GM19324 (cell line): ENCODE data around the gene ASIC4.

ENCODE experiments used
- ATAC-seq: cut with Tn5 transposase; IDR thresholded peaks from one replicate; pipeline ENCODE4 v1.9.1; 2021; ENCODE audit warnings: mild to moderate bottlenecking, moderate library complexity; ENCODE audit not compliant: unreplicated experiment, low FRiP score

Gene ASIC4

DNA sequence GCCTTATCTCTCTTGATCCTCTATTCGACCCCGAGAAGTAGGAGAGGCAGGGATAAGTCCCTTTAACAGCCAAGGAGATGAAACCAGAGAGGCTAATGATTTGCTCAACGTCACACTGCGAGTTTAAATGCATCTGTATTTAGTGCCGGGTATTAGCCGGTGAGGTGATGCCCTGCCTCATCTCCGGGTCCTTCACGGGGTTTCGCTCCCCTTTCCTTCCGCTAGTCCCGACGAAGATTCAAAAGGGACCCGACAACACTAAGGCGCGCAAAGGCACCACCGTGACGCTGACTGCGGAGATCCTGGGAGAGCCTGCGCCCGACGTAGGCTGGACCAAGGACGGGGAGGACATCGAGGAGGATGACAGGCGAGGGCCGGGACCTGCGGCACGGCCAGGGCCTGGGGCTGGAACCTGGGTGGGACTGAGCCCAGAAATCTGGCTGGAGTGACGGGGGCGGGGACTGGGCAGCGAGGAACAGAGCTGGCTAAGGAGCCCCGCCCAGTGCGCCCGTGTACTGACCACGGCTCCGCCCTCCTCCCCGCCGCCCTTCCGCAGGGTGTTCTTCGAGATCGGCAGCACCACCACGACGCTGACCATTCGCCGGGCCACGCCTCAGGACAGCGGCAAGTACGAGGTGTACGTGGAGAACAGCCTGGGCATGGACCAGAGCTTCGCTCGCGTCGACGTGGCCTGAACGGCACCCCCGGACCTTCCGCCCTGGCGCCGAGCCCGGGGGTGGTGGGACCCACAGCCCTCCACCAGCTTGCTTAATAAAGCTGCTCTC is 16.6 kb upstream of the ASIC4 start:
- ATAC-seq = no peak

DNA sequence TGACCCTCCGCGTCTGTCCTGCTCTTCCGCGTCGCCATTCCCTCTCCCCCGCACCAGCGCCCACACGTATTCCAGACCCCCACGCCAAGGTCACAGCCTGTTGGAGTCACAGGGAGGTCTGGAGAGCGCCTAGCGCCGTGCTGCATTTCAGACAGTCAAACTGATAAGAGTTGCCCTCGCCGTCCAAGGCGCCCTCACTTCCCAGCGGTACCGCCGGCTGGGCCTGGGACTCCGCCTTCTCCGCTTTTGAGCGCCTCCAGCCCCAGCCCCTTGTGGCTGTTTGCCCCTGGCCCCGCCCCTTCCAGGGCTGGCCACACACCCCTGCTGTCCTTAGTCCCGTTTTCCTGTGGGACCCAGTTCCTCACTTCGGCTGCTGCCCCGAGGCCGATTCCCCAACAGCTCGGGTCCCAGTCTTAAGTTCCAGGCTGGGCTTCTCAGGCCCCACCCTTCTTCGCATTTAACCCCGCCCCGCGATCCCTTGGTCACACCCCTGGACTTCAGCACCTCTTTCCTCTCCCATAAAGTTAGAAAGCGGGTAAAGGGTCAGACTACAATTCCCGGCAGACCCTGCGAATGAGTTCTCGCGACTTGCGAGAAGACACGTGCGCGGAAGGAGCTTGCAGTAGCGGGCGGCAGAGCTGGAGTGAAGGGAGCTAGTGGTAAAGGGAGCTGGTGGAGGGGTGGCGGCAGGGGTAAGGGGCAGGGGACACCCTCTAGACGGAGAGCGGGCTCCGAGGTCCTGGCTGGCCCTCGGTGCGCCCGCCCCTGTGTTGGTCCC is 15.8 kb upstream of the ASIC4 start, which contains the start of gene GMPPA:
Gene GMPPA, plus strand, starts transcription at position 612 of the 778 bp plus-strand sequence. CDS start 1,085 bp downstream, outside the sequence.
- ATAC-seq = peak; percentile 94

GRCh38 chr2:219499058-219499307 is 15.3 kb upstream of the ASIC4 start:
- ATAC-seq = no peak

GRCh38 chr2:219499555-219499954 is 14.7 kb upstream of the ASIC4 start:
- no peak for ATAC-seq

DNA sequence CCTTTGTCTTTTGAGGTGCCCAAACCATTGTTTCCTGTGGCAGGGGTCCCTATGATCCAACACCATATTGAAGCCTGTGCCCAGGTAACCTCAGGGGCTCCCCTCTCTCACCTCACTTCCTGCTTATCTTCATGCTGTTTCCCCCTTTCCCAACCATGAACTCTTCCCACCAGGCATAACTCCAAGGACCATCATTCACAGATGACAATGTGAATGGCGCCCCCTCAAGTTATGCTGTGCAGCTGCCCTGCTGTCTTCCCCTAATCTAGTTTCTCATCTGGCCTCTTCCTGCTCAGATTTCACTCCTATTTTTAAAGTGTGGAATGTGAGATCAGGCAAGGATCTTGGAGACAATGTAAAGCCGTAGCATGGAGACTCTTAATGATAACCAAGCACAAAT is 14.1 kb upstream of the ASIC4 start:
- ATAC-seq = no peak

DNA sequence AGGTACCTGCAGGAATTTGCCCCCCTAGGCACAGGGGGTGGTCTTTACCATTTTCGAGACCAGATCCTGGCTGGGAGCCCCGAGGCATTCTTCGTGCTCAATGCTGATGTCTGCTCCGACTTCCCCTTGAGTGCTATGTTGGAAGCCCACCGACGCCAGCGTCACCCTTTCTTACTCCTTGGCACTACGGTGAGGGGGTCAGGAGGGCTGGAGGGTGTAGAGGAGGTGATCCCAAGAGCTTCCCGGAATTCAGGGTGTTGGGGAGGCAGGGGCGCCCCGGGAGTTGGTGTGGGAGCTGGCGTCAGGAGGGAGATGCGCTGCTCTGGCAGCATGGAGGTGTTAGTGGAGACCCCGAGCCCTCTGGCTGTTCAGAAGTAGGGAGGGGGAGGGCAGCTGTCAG is 12.4 kb upstream of the ASIC4 start:
- ATAC-seq = no peak

GRCh38 chr2:219502618-219503017 is 11.7 kb upstream of the ASIC4 start:
- no peak for ATAC-seq

- no peak for ATAC-seq
Measured at GRCh38 chr2:219505585-219505984, 8.7 kb upstream of the ASIC4 start.

GRCh38 chr2:219506153-219506801 is 8.0 kb upstream of the ASIC4 start:
- ATAC-seq = no peak

DNA sequence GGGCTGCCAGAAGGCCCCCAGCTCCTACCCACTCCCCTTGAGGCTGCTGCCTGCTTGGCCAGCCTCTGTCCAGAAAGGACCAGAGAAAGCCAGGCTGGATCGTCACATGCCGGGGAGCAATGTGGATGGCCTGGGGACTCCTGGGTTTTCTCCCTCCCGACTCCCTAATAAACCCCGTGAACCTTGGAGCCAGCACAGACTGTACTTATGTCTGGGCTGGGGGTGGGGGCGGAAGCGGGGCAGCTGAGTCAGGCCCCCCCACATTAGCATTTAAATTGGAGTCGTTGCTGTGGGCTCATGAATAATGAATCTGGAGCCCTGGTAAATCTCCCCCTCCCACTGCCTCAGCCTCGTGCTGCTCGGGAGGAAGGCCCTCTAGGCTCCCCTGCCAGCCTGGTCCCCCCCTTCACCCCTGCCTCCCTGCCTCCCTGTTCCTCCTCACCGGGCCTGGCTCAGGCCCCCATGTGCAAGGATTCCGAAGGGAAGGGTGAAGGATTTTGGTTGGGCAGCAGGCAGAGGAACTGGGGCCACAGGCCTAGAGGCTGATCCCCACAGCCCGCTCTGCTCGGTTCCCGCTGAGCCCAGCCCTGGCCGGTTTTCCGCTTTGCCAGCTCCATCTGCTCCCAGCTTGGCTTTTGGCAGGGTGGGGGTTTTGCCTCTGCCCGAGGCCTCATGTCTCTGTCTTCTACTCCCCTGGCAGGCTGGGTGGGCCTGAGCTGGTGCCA is 7.3 kb upstream of the ASIC4 start:
- no peak for ATAC-seq

GRCh38 chr2:219507581-219508443 is 6.5 kb upstream of the ASIC4 start:
- ATAC-seq = no peak

- no peak for ATAC-seq
Measured at GRCh38 chr2:219508444-219508734, 5.9 kb upstream of the ASIC4 start.

DNA sequence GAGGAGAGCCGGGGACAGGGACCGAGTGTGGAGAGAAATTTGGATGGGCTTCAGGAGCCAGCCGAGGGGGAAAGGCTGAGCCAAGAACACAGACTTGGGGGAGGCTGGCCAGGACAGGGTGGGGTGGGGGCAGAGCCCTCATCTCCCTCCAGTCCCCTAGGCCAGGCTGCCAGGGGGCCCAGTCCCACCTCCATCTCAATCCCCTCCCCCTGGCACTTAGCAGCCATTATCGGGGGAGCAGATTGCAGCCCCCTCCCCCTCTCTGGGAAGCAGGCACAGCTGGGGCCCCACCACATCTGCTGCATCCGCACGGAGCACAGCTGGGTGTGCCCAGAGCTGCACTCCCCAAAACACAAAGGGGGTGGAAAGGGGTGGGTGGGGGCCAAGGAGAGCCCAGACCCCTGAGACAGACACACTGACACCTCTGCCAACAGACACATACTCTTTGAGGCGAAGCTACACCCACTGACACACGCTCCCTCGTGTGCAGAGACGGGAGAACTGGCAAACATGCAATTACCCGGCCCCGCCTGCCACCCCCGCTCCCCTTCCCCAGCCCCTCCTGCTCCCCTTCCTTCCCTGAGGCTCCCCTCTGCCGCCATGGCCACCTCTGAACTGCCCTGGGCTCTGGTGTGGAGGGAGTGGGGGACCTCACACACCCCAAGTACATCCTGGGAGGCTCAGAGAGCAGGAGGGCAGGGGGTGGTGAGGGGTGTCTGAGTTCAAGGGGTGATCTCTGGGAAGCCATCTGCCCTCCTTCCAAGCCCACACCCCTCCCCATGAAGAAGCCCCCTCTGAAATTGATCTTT is 5.1 kb upstream of the ASIC4 start:
- no peak for ATAC-seq

GRCh38 chr2:219509780-219510511 is 4.3 kb upstream of the ASIC4 start:
- peak; percentile 44 for ATAC-seq

GRCh38 chr2:219510512-219511135 is 3.7 kb upstream of the ASIC4 start:
- ATAC-seq = no peak

DNA sequence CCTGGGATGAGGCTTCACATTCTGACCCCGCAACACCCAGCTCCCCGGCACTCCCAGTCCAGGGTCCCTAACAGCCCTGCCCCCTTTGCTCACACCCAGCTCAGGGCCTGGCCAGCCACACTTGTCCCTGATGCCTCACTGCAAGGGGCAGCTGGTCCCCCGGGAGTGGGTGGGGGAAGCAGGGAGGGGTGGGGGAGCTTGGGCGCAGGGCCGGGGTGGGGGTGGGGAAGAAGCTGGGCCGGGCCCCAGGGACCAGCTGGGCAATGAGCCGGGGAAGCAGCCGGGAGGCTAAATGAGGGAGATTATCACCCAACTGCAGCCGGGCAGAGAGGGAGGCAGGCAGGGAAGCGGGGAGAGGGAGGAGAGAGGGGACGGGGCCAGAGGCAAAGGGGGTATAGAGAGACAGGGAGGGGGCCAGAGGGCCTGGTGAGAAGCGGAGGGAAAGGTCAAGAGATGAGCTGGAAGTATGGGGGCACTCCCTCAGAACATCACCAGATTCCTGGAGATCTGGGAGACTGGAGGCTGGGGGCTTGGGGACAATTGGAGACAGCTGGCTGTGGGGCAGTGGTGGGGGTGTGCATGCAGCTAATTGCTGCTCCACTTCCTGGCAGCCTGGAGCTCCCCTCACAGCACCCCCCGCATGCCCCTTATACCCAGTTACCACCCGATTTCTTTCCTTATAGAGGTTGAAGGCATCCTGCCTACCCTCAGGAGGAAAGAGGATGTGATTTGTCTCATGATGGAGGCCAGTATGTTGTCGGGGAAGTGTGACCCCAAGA is 2.5 kb upstream of the ASIC4 start:
- ATAC-seq = no peak

GRCh38 chr2:219512524-219513216 is 1.6 kb upstream of the ASIC4 start:
- ATAC-seq = no peak
